Endodermal cell (in vitro differentiated cells): ENCODE measurements around the gene TADA1. TPM values are rescaled to one million over a fixed set of nuclear protein-coding genes. Genes with fewer than 3 reads are reported as not detected.

Experiments
- DNase-seq: peaks from one replicate; pipeline ENCODE4 v3.0.0-alpha.2; 2017
- H3K27ac ChIP-seq: 2 replicates; pipeline ENCODE4 v1.5.1; 2013; ENCODE audit warnings: mild to moderate bottlenecking, low read depth, low read length, moderate library complexity
- H3K27me3 ChIP-seq: 2 replicates; pipeline ENCODE4 v1.6.1; 2013; ENCODE audit warnings: mild to moderate bottlenecking, low read length, moderate library complexity; ENCODE audit not compliant: insufficient read depth, control insufficient read depth, poor library complexity, severe bottlenecking
- H3K36me3 ChIP-seq: 2 replicates; pipeline ENCODE4 v1.7.0; 2013; ENCODE audit warnings: mild to moderate bottlenecking, low read length, moderate library complexity; ENCODE audit not compliant: control insufficient read depth, insufficient read depth
- H3K4me1 ChIP-seq: one replicate; pipeline ENCODE4 v1.7.0; 2013; ENCODE audit warnings: low read length; ENCODE audit not compliant: control insufficient read depth, insufficient read depth
- H3K4me3 ChIP-seq: 2 replicates; pipeline ENCODE4 v1.5.1; 2013; ENCODE audit warnings: mild to moderate bottlenecking, low read length, moderate library complexity
- H3K9ac ChIP-seq: 2 replicates; pipeline ENCODE4 v1.6.1; 2013; ENCODE audit warnings: mild to moderate bottlenecking, low read length, moderate library complexity; ENCODE audit not compliant: poor library complexity, severe bottlenecking; ENCODE audit errors: extremely low read depth
- H3K9me3 ChIP-seq: 2 replicates; pipeline ENCODE4 v1.6.1; 2013; ENCODE audit warnings: mild to moderate bottlenecking, low read length, moderate library complexity; ENCODE audit not compliant: control insufficient read depth
- H3K27ac Mint-ChIP-seq: 2 replicates; pipeline ENCODE4 v1.8.0; 2020; ENCODE audit warnings: mixed read lengths
- H3K27me3 Mint-ChIP-seq: 2 replicates; pipeline ENCODE4 v1.8.0; 2021; ENCODE audit warnings: mild to moderate bottlenecking, mixed read lengths; ENCODE audit not compliant: insufficient read depth
- H3K36me3 Mint-ChIP-seq: 2 replicates; pipeline ENCODE4 v1.8.0; 2020; ENCODE audit warnings: low read depth, mixed read lengths
- H3K4me1 Mint-ChIP-seq: 2 replicates; pipeline ENCODE4 v1.8.0; 2020; ENCODE audit warnings: mixed read lengths
- H3K4me3 Mint-ChIP-seq: 2 replicates; pipeline ENCODE4 v1.8.0; 2020; ENCODE audit warnings: mild to moderate bottlenecking, moderate library complexity, mixed read lengths
- H3K9me3 Mint-ChIP-seq: 2 replicates; pipeline ENCODE4 v1.8.0; 2020; ENCODE audit warnings: mild to moderate bottlenecking, mixed read lengths
- WGBS, 2 experiments: methylation state at CpG; one replicate each; pipeline versions ENCODE4 v1.1.5 to v1.1.7; 2013; ENCODE audit warnings: missing lambda C conversion rate in 2 of 2, mixed read lengths in 1 of 2; ENCODE audit not compliant: insufficient coverage in 1 of 2, insufficient read length in 1 of 2; 5-methylcytosine and 5-hydroxymethylcytosine counted together
- total RNA-seq, 2 donors: library from RNA; stranded (reverse); fragmentation: NEBNext Ultra II Directional in 1 of 2; extraction: Animal tissue kit (Norgen Biotek cat#: 25700) in 1 of 2; gene quantifications; 2 replicates in 1 of 2; 3 replicates in 1 of 2; pipeline ENCODE4 v1.2.1, GENCODE V29; 2021
- TF ChIP-seq, protein P1 (sequence below): fragments of 200-600 bp; sonication (generic); conservative IDR thresholded peaks from 2 replicates; pipeline ENCODE4 v1.5.0; 2021; ENCODE audit warnings: antibody characterized with exemption, mild to moderate bottlenecking

Gene TADA1
- total RNA-seq, 2 donors from 2014 or later = 18.4 to 19.9 TPM

DNA sequence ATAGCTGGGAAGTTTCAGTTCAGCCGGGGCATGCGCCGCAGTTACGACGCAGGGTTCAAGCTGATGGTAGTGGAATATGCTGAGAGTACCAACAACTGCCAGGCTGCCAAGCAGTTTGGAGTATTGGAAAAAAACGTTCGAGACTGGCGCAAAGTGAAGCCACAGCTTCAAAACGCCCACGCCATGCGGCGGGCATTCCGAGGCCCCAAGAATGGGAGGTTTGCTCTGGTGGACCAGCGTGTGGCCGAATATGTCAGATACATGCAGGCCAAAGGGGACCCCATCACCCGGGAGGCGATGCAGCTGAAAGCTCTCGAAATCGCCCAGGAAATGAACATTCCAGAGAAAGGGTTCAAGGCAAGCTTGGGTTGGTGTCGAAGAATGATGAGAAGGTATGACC, 26.9 kb downstream of the TADA1 start:
- H3K27ac Mint-ChIP-seq = no peak overlapping the region
- H3K36me3 Mint-ChIP-seq = peaks cover 94% of the 10 kb centered on the region
- peaks cover 3% of the 10 kb centered on the region for H3K4me1 ChIP-seq
- no peaks in the 10 kb centered on the region for H3K27me3 ChIP-seq
- no peaks in the 10 kb centered on the region for H3K9me3 Mint-ChIP-seq
- H3K27me3 Mint-ChIP-seq = no peaks in the 10 kb centered on the region
- 95 to 99% methylated on average over 15 to 20 of the region's 20 CpGs for WGBS, 2 experiments
- TF ChIP-seq, protein P1, sequence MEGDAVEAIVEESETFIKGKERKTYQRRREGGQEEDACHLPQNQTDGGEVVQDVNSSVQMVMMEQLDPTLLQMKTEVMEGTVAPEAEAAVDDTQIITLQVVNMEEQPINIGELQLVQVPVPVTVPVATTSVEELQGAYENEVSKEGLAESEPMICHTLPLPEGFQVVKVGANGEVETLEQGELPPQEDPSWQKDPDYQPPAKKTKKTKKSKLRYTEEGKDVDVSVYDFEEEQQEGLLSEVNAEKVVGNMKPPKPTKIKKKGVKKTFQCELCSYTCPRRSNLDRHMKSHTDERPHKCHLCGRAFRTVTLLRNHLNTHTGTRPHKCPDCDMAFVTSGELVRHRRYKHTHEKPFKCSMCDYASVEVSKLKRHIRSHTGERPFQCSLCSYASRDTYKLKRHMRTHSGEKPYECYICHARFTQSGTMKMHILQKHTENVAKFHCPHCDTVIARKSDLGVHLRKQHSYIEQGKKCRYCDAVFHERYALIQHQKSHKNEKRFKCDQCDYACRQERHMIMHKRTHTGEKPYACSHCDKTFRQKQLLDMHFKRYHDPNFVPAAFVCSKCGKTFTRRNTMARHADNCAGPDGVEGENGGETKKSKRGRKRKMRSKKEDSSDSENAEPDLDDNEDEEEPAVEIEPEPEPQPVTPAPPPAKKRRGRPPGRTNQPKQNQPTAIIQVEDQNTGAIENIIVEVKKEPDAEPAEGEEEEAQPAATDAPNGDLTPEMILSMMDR = no peak
- H3K4me3 Mint-ChIP-seq = no peak overlapping the region
- no peak for DNase-seq
- H3K4me1 Mint-ChIP-seq = peaks cover 19% of the 10 kb centered on the region
- no peak overlapping the region for H3K9ac ChIP-seq
- no peak overlapping the region for H3K27ac ChIP-seq
- peaks cover 97% of the 10 kb centered on the region for H3K36me3 ChIP-seq
- no peaks in the 10 kb centered on the region for H3K9me3 ChIP-seq
- no peak overlapping the region for H3K4me3 ChIP-seq

DNA sequence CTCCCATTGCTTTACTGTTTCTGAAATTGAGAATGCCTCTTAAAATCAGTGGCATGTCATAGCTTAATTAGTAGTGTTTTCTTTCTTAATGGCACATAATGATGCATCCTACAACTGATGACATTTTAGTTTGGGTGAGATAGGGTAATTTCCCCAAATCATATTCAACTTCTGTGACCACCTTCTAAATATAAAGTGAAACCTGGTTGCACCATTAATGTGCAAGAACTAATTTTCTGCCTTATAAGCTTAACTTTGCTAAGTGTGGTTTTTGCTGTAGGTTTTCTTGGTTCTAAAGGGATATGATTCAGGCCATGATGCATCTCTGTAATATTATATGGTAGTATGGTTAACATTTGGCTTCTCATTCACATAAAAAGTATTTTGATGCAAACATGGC, 27.9 kb downstream of the TADA1 start:
- peaks cover 97% of the 10 kb centered on the region for H3K36me3 ChIP-seq

DNA sequence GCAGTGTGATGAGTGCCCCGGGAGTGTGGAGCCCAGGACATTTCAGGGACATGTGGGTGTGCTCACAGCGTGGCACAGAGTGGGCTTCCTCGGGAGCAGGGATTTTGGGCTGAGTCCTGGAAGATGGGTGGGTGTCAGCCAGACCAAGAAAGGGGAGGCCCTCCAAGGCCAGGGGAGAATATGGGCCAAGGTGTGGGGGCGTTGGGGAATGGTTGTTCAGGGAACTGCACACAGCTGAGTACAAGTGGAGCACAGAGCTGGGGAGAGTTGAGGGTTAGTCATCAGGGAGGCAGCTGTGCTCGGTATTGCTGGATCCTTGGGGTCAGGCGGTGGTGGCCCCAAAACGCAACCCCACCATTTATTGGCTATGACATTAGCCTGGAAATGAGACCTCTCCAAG, 31.3 kb downstream of the TADA1 start:
- WGBS, 2 experiments = 80 to 82% methylated on average over 5 to 7 of the region's 7 CpGs
- no peak for DNase-seq
- Mint-ChIP-seq H3K9me3 (no peaks in the 10 kb centered on the region), H3K27me3 (no peaks in the 10 kb centered on the region), H3K4me3 (no peak overlapping the region), H3K36me3 (peaks cover 86% of the 10 kb centered on the region), H3K27ac (peak overlapping the region; percentile 66), H3K4me1 (peaks cover 39% of the 10 kb centered on the region)
- Histone ChIP-seq H3K9me3 (no peaks in the 10 kb centered on the region), H3K4me3 (no peak overlapping the region), H3K36me3 (peaks cover 85% of the 10 kb centered on the region), H3K4me1 (peaks cover 10% of the 10 kb centered on the region), H3K27me3 (no peaks in the 10 kb centered on the region), H3K9ac (no peak overlapping the region), H3K27ac (no peak overlapping the region)
- TF ChIP-seq, protein P1 = no peak

More for the DNA sequence above, 27.9 kb downstream of the TADA1 start:
- Mint-ChIP-seq H3K4me1 (peaks cover 25% of the 10 kb centered on the region), H3K27me3 (no peaks in the 10 kb centered on the region), H3K36me3 (peaks cover 95% of the 10 kb centered on the region), H3K9me3 (no peaks in the 10 kb centered on the region), H3K4me3 (no peak overlapping the region), H3K27ac (no peak overlapping the region)
- TF ChIP-seq, protein P1 = no peak
- no peak overlapping the region for H3K9ac ChIP-seq
- no peak overlapping the region for H3K27ac ChIP-seq
- no peaks in the 10 kb centered on the region for H3K9me3 ChIP-seq
- no peak overlapping the region for H3K4me3 ChIP-seq
- H3K27me3 ChIP-seq = no peaks in the 10 kb centered on the region
- H3K4me1 ChIP-seq = peaks cover 3% of the 10 kb centered on the region
- no peak for DNase-seq
